HepG2 (cell line): ENCODE results near the gene SMURF1. TPM values are rescaled to one million over a fixed set of nuclear protein-coding genes. Genes with fewer than 3 reads are reported as not detected.
A peak's percentile ranks its signal among the peaks of the same experiment; 100 is the strongest.

Experiments
- FOXP1 ChIP-seq, 2 experiments: fragments of 450-650 bp in 1 of 2; IDR thresholded peaks; 2 replicates each; pipeline ENCODE4 v1.6.1; 2017 to 2018; ENCODE audit warnings: antibody characterized with exemption in 1 of 2
- HNRNPLL ChIP-seq: fragments of 200-400 bp; formaldehyde crosslinking; IDR thresholded peaks from 2 replicates; pipeline ENCODE4 v1.6.1; 2017; ENCODE audit warnings: mild to moderate bottlenecking, low read depth, low read length; ENCODE audit not compliant: poor library complexity, severe bottlenecking
- JUN ChIP-seq: sonication (generic); formaldehyde crosslinking; IDR thresholded peaks from 2 replicates; pipeline ENCODE4 v1.4.0; 2020; ENCODE audit warnings: mild to moderate bottlenecking, missing genetic modification reagents
- JUNB ChIP-seq: sonication (generic); formaldehyde crosslinking; IDR thresholded peaks from 2 replicates; pipeline ENCODE4 v1.8.0; 2022; ENCODE audit warnings: missing genetic modification reagents, mild to moderate bottlenecking, borderline replicate concordance
- ZNF34 ChIP-seq: sonication (generic); formaldehyde crosslinking; IDR thresholded peaks from 2 replicates; pipeline ENCODE4 v1.4.0; 2020; ENCODE audit warnings: mild to moderate bottlenecking, missing genetic modification reagents, borderline replicate concordance
- ZNF547 ChIP-seq: sonication (generic); formaldehyde crosslinking; IDR thresholded peaks from 2 replicates; pipeline ENCODE4 v1.5.1; 2020; ENCODE audit warnings: mild to moderate bottlenecking, missing genetic modification reagents
- ZNF564 ChIP-seq: sonication (generic); formaldehyde crosslinking; IDR thresholded peaks from 2 replicates; pipeline ENCODE4 v1.8.1; 2023; ENCODE audit warnings: mild to moderate bottlenecking, missing genetic modification reagents
- ZNF652 ChIP-seq: IDR thresholded peaks from 2 replicates; pipeline ENCODE4 v1.6.1; 2016; ENCODE audit warnings: low read depth, borderline replicate concordance
- ZNF670 ChIP-seq: sonication (generic); formaldehyde crosslinking; IDR thresholded peaks from 2 replicates; pipeline ENCODE4 v1.8.0; 2022; ENCODE audit warnings: mild to moderate bottlenecking, missing genetic modification reagents, borderline replicate concordance
- ZNF749 ChIP-seq: sonication (generic); formaldehyde crosslinking; IDR thresholded peaks from 2 replicates; pipeline ENCODE4 v1.8.0; 2022; ENCODE audit warnings: mild to moderate bottlenecking, missing genetic modification reagents, moderate library complexity, borderline replicate concordance
- ZNF772 ChIP-seq: sonication (generic); formaldehyde crosslinking; IDR thresholded peaks from 2 replicates; pipeline ENCODE4 v1.5.0; 2020; ENCODE audit warnings: mild to moderate bottlenecking, missing genetic modification reagents
- polyA plus RNA-seq, 8 experiments: library from polyadenylated mRNA; depleted of rRNA in 3 of 8; stranded (reverse) in 7 of 8; unstranded in 1 of 8; fragments of >200 nt; fragmentation: Illumina TruSeq in 4 of 8; extraction: Trizol in 4 of 8; gene quantifications; 2 replicates each; pipeline versions ENCODE4 v1.2.1 to v1.2.3, GENCODE V29; 2011 to 2016; ENCODE audit warnings: low read depth in 4 of 8, missing spikeins in 1 of 8, mixed read lengths in 1 of 8; ENCODE audit not compliant: insufficient read depth in 1 of 8
- total RNA-seq, 5 experiments: library from RNA; depleted of rRNA; stranded (reverse); fragments of >200 nt; fragmentation: Illumina TruSeq; extraction: Trizol; gene quantifications; 2 replicates each; pipeline ENCODE4 v1.2.3, GENCODE V29; 2016; ENCODE audit warnings: low read depth in 1 of 5
- TF ChIP-seq, protein P1 (sequence below): sonication (generic); formaldehyde crosslinking; IDR thresholded peaks from 2 replicates; pipeline ENCODE4 v1.5.0; 2020; ENCODE audit warnings: mild to moderate bottlenecking, missing genetic modification reagents, borderline replicate concordance
- TF ChIP-seq, protein P2 (sequence below): IDR thresholded peaks from 2 replicates; pipeline ENCODE4 v1.6.1; 2016; ENCODE audit warnings: low read depth, missing genetic modification reagents, missing compliant biosample characterization
- TF ChIP-seq, protein P3 (sequence below): IDR thresholded peaks from 2 replicates; pipeline ENCODE4 v1.6.1; 2016; ENCODE audit warnings: low read depth, borderline replicate concordance

Gene SMURF1
- total and polyA plus RNA-seq, 2 of the 13 experiments (the other 11 are each of a cell fraction or from before 2014, with no cell fraction given) = 8.3 to 11.1 TPM

DNA sequence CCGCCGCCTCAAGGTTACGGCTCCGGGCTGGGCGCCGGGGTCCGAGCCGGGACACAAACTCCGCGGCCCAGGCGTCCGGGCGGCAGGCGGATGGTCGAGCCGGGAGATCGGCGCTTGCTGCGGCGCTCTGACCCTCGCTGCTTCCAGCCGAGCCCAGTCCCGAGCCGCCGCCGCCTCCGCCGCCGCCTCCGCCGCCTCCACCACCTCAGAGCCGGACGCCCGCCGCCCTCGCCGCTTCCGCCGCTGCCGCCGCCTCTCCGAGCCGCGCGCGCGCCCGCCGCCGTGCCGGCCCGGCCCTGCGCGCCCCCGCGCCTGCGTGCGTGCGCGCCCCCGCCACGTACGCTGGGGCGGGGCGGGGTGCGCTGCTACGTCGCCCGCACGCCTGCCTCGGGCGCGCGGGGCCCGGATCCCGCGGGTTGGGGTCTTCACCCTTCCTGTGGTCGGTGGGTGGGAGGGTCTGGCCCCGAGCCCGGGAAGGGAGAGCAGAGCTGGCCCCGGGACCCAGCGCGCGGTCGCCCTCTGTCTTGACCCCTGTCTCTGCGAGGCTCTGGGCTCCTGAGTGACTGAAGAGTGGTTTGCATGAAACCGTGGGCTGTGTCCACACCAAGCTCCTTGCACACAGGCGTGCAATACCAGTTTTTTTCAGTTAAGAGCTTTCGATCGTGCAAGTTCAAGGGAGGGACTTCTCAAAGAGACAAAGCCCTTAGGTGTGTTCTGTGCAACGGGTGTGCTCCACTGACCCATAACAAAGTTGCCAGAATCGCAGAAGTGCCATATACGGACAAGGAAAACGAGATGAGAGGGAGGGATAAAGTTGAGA is at the start of gene SMURF1 (continued):
- TF ChIP-seq, protein P1, sequence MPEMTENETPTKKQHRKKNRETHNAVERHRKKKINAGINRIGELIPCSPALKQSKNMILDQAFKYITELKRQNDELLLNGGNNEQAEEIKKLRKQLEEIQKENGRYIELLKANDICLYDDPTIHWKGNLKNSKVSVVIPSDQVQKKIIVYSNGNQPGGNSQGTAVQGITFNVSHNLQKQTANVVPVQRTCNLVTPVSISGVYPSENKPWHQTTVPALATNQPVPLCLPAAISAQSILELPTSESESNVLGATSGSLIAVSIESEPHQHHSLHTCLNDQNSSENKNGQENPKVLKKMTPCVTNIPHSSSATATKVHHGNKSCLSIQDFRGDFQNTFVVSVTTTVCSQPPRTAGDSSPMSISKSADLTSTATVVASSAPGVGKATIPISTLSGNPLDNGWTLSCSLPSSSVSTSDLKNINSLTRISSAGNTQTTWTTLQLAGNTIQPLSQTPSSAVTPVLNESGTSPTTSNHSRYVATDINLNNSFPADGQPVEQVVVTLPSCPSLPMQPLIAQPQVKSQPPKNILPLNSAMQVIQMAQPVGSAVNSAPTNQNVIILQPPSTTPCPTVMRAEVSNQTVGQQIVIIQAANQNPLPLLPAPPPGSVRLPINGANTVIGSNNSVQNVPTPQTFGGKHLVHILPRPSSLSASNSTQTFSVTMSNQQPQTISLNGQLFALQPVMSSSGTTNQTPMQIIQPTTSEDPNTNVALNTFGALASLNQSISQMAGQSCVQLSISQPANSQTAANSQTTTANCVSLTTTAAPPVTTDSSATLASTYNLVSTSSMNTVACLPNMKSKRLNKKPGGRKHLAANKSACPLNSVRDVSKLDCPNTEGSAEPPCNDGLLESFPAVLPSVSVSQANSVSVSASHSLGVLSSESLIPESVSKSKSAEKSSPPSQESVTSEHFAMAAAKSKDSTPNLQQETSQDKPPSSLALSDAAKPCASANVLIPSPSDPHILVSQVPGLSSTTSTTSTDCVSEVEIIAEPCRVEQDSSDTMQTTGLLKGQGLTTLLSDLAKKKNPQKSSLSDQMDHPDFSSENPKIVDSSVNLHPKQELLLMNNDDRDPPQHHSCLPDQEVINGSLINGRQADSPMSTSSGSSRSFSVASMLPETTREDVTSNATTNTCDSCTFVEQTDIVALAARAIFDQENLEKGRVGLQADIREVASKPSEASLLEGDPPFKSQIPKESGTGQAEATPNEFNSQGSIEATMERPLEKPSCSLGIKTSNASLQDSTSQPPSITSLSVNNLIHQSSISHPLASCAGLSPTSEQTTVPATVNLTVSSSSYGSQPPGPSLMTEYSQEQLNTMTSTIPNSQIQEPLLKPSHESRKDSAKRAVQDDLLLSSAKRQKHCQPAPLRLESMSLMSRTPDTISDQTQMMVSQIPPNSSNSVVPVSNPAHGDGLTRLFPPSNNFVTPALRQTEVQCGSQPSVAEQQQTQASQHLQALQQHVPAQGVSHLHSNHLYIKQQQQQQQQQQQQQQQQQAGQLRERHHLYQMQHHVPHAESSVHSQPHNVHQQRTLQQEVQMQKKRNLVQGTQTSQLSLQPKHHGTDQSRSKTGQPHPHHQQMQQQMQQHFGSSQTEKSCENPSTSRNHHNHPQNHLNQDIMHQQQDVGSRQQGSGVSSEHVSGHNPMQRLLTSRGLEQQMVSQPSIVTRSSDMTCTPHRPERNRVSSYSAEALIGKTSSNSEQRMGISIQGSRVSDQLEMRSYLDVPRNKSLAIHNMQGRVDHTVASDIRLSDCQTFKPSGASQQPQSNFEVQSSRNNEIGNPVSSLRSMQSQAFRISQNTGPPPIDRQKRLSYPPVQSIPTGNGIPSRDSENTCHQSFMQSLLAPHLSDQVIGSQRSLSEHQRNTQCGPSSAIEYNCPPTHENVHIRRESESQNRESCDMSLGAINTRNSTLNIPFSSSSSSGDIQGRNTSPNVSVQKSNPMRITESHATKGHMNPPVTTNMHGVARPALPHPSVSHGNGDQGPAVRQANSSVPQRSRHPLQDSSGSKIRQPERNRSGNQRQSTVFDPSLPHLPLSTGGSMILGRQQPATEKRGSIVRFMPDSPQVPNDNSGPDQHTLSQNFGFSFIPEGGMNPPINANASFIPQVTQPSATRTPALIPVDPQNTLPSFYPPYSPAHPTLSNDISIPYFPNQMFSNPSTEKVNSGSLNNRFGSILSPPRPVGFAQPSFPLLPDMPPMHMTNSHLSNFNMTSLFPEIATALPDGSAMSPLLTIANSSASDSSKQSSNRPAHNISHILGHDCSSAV (CRISPR knock-in tag) = no peak
- TF ChIP-seq, protein P2, sequence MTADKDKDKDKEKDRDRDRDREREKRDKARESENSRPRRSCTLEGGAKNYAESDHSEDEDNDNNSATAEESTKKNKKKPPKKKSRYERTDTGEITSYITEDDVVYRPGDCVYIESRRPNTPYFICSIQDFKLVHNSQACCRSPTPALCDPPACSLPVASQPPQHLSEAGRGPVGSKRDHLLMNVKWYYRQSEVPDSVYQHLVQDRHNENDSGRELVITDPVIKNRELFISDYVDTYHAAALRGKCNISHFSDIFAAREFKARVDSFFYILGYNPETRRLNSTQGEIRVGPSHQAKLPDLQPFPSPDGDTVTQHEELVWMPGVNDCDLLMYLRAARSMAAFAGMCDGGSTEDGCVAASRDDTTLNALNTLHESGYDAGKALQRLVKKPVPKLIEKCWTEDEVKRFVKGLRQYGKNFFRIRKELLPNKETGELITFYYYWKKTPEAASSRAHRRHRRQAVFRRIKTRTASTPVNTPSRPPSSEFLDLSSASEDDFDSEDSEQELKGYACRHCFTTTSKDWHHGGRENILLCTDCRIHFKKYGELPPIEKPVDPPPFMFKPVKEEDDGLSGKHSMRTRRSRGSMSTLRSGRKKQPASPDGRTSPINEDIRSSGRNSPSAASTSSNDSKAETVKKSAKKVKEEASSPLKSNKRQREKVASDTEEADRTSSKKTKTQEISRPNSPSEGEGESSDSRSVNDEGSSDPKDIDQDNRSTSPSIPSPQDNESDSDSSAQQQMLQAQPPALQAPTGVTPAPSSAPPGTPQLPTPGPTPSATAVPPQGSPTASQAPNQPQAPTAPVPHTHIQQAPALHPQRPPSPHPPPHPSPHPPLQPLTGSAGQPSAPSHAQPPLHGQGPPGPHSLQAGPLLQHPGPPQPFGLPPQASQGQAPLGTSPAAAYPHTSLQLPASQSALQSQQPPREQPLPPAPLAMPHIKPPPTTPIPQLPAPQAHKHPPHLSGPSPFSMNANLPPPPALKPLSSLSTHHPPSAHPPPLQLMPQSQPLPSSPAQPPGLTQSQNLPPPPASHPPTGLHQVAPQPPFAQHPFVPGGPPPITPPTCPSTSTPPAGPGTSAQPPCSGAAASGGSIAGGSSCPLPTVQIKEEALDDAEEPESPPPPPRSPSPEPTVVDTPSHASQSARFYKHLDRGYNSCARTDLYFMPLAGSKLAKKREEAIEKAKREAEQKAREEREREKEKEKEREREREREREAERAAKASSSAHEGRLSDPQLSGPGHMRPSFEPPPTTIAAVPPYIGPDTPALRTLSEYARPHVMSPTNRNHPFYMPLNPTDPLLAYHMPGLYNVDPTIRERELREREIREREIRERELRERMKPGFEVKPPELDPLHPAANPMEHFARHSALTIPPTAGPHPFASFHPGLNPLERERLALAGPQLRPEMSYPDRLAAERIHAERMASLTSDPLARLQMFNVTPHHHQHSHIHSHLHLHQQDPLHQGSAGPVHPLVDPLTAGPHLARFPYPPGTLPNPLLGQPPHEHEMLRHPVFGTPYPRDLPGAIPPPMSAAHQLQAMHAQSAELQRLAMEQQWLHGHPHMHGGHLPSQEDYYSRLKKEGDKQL = no peak
- TF ChIP-seq FOXP1 (IDR thresholded peaks at IDR 0.05) (no peak), FOXP1 (CRISPR knock-in tag; IDR thresholded peaks at IDR 0.05) (no peak), ZNF772 (peak; percentile 35; the same call in 1 of the 2 replicates), HNRNPLL (peak; percentile 26), ZNF749 (no peak), ZNF564 (CRISPR knock-in tag) (peak; percentile 46), ZNF547 (no peak), ZNF652 (CRISPR knock-in tag) (no peak), JUN (no peak), JUNB (CRISPR knock-in tag) (no peak), ZNF34 (CRISPR knock-in tag) (no peak), ZNF670 (CRISPR knock-in tag) (0 out of 2 replicates have a peak, but pooled peaks have one; percentile 73)
- TF ChIP-seq, protein P3, sequence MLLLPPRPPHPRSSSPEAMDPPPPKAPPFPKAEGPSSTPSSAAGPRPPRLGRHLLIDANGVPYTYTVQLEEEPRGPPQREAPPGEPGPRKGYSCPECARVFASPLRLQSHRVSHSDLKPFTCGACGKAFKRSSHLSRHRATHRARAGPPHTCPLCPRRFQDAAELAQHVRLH (CRISPR knock-in tag) = peak; percentile 59; the same call in 1 of the 2 replicates
